Neural cell (in vitro differentiated cells): Measurements from ENCODE around the gene NT5C. TPM values are rescaled to one million over a fixed set of nuclear protein-coding genes. Genes with fewer than 3 reads are reported as not detected.
"Not testable (repeated sequence)": the region's sequence is repeated elsewhere in the genome, so short reads cannot be mapped to it uniquely, and the experiment has no call there.

ENCODE experiments used
- H2AFZ ChIP-seq: fragments of 200-600, 300-800 bp; sonication (generic), shearing (Covaris generic); 2 replicates; pipeline ENCODE4 v1.6.0; 2014; ENCODE audit warnings: low read depth, mild to moderate bottlenecking, antibody characterized with exemption, low read length, moderate library complexity
- H3F3A ChIP-seq: fragments of 200-600 bp; shearing (Covaris generic); 2 replicates; pipeline ENCODE4 v1.6.1; 2016; ENCODE audit warnings: mild to moderate bottlenecking, moderate library complexity, mixed read lengths, antibody characterized with exemption, low read length; ENCODE audit not compliant: insufficient read depth, poor library complexity, severe bottlenecking
- H3K27ac ChIP-seq: fragments of 200-600, 300-800 bp; sonication (generic), shearing (Covaris generic); 2 replicates; pipeline ENCODE4 v1.5.1; 2014; ENCODE audit warnings: mild to moderate bottlenecking, low read length, moderate library complexity
- H3K27me3 ChIP-seq: fragments of 300-800, 200-600 bp; sonication (generic), shearing (Covaris generic); 2 replicates; pipeline ENCODE4 v1.6.0; 2014; ENCODE audit warnings: mild to moderate bottlenecking, low read depth, low read length, moderate library complexity; ENCODE audit not compliant: insufficient read depth
- H3K36me3 ChIP-seq: fragments of 300-800, 200-600 bp; sonication (generic), shearing (Covaris generic); 2 replicates; pipeline ENCODE4 v1.5.1; 2014; ENCODE audit warnings: mild to moderate bottlenecking, antibody characterized with exemption, low read length, moderate library complexity; ENCODE audit not compliant: insufficient read depth
- H3K4me2 ChIP-seq: fragments of 300-800, 200-600 bp; sonication (generic), shearing (Covaris generic); 2 replicates; pipeline ENCODE4 v1.6.0; 2014; ENCODE audit warnings: mild to moderate bottlenecking, low read length
- H3K4me3 ChIP-seq: fragments of 300-800, 200-600 bp; sonication (generic), shearing (Covaris generic); 2 replicates; pipeline ENCODE4 v1.5.1; 2014; ENCODE audit warnings: mild to moderate bottlenecking, low read length, moderate library complexity
- H3K79me2 ChIP-seq: fragments of 200-600 bp; shearing (Covaris generic); replicated peaks from 2 replicates; pipeline ENCODE4 v1.6.0; 2014; ENCODE audit warnings: mild to moderate bottlenecking, low read length, moderate library complexity; ENCODE audit not compliant: insufficient read depth
- H3K9ac ChIP-seq: fragments of 300-800, 200-600 bp; sonication (generic), shearing (Covaris generic); 2 replicates; pipeline ENCODE4 v1.6.1; 2016; ENCODE audit warnings: mild to moderate bottlenecking, low read length, mixed read lengths
- H3K9me2 ChIP-seq: fragments of 200-600 bp; shearing (Covaris generic); 2 replicates; pipeline ENCODE4 v1.6.1; 2016; ENCODE audit warnings: mild to moderate bottlenecking, low read length, mixed read lengths; ENCODE audit not compliant: insufficient read depth
- H3K9me3 ChIP-seq: fragments of 200-600, 300-800 bp; sonication (generic), shearing (Covaris generic); 2 replicates; pipeline ENCODE4 v1.6.1; 2016; ENCODE audit warnings: mild to moderate bottlenecking, mixed run types, low read length, moderate library complexity, mixed read lengths
- H4K20me1 ChIP-seq: fragments of 200-600 bp; shearing (Covaris generic); 2 replicates; pipeline ENCODE4 v1.6.1; 2016; ENCODE audit warnings: mild to moderate bottlenecking, mixed run types; ENCODE audit not compliant: insufficient read depth
- CTCF ChIP-seq: fragments of 450-650 bp; IDR thresholded peaks from 2 replicates; pipeline ENCODE4 v1.5.1; 2014; ENCODE audit warnings: antibody characterized with exemption, mild to moderate bottlenecking, moderate library complexity; ENCODE audit not compliant: poor library complexity, severe bottlenecking
- EP300 ChIP-seq: fragments of 450-650 bp; conservative IDR thresholded peaks from 2 replicates; pipeline ENCODE4 v1.6.1; 2014; ENCODE audit warnings: antibody characterized with exemption, mild to moderate bottlenecking, moderate library complexity; ENCODE audit not compliant: poor library complexity, severe bottlenecking
- EZH2 ChIP-seq: fragments of 200-600, 300-800 bp; shearing (Covaris generic), sonication (generic); IDR thresholded peaks from 2 replicates; pipeline ENCODE4 v1.6.1; 2014; ENCODE audit warnings: antibody characterized with exemption, low read length, borderline replicate concordance, mild to moderate bottlenecking; ENCODE audit not compliant: insufficient read depth, poor library complexity, severe bottlenecking
- MXI1 ChIP-seq: fragments of 450-650 bp; conservative IDR thresholded peaks from 2 replicates; pipeline ENCODE4 v1.6.1; 2014; ENCODE audit warnings: antibody characterized with exemption, mild to moderate bottlenecking; ENCODE audit not compliant: poor library complexity, severe bottlenecking
- POLR2AphosphoS5 ChIP-seq: IDR thresholded peaks from 2 replicates; pipeline ENCODE4 v1.6.1; 2012
- RAD21 ChIP-seq: fragments of 450-650 bp; conservative IDR thresholded peaks from 2 replicates; pipeline ENCODE4 v1.6.1; 2014; ENCODE audit warnings: antibody characterized with exemption, mild to moderate bottlenecking, moderate library complexity
- REST ChIP-seq: IDR thresholded peaks from 2 replicates; pipeline ENCODE4 v1.6.1; 2012; ENCODE audit warnings: borderline replicate concordance
- SMC3 ChIP-seq: fragments of 450-650 bp; conservative IDR thresholded peaks from 2 replicates; pipeline ENCODE4 v1.6.1; 2014; ENCODE audit warnings: antibody characterized with exemption, mild to moderate bottlenecking, moderate library complexity; ENCODE audit not compliant: poor library complexity
- TAF1 ChIP-seq: IDR thresholded peaks from 2 replicates; pipeline ENCODE4 v1.6.1; 2012; ENCODE audit warnings: low read depth
- polyA plus RNA-seq: library from polyadenylated mRNA; depleted of rRNA; stranded (reverse); fragments of >200 nt; gene quantifications from 2 replicates; pipeline ENCODE4 v1.2.3, GENCODE V29; 2014

Gene NT5C
- polyA plus RNA-seq, 1 donor from 2014 or later = 58.7 TPM

GRCh38 chr17:75128694-75129505 is 2.6 kb downstream of the NT5C start:
- Histone ChIP-seq H3K27me3 (no peaks in the 10 kb centered on the region), H3K9me3 (no peaks in the 10 kb centered on the region), H3K27ac (no peak overlapping the region), H3K4me2 (no peak overlapping the region), H3K79me2 (no peaks in the 10 kb centered on the region), H3K9me2 (no peaks in the 10 kb centered on the region), H2AFZ (no peak overlapping the region), H3F3A (no peaks in the 10 kb centered on the region), H4K20me1 (no peaks in the 10 kb centered on the region), H3K4me3 (no peak overlapping the region), H3K36me3 (no peaks in the 10 kb centered on the region), H3K9ac (no peak overlapping the region)
- no peak for TF ChIP-seq MXI1
- no peak for TF ChIP-seq EP300

GRCh38 chr17:75127936-75128335 is 3.6 kb downstream of the NT5C start:
- not testable (repeated sequence) for H3K27ac ChIP-seq, H3K79me2 ChIP-seq, H3F3A ChIP-seq, H3K4me2 ChIP-seq, H3K9me3 ChIP-seq, H3K9ac ChIP-seq, H3K4me3 ChIP-seq, H3K9me2 ChIP-seq, H3K27me3 ChIP-seq, H2AFZ ChIP-seq, H4K20me1 ChIP-seq, H3K36me3 ChIP-seq

GRCh38 chr17:75126954-75127353 is 4.6 kb downstream of the NT5C start:
- Histone ChIP-seq H4K20me1 (no peaks in the 10 kb centered on the region), H3K4me2 (no peak overlapping the region), H3K36me3 (no peaks in the 10 kb centered on the region), H3K79me2 (no peaks in the 10 kb centered on the region), H3K9ac (no peak overlapping the region), H2AFZ (no peak overlapping the region), H3K9me2 (no peaks in the 10 kb centered on the region), H3K27me3 (no peaks in the 10 kb centered on the region), H3K27ac (no peak overlapping the region), H3K9me3 (no peaks in the 10 kb centered on the region), H3F3A (no peaks in the 10 kb centered on the region), H3K4me3 (no peak overlapping the region)
- TF ChIP-seq SMC3 = no peak
- no peak for TF ChIP-seq REST
- TF ChIP-seq CTCF = no peak
- TF ChIP-seq POLR2AphosphoS5 = no peak
- TF ChIP-seq EP300 = no peak
- no peak for TF ChIP-seq MXI1
- no peak for TF ChIP-seq RAD21
- TF ChIP-seq EZH2 = no peak
- no peak for TF ChIP-seq TAF1
